ENCODE data around the gene MCC.

The MCC gene

DNA sequence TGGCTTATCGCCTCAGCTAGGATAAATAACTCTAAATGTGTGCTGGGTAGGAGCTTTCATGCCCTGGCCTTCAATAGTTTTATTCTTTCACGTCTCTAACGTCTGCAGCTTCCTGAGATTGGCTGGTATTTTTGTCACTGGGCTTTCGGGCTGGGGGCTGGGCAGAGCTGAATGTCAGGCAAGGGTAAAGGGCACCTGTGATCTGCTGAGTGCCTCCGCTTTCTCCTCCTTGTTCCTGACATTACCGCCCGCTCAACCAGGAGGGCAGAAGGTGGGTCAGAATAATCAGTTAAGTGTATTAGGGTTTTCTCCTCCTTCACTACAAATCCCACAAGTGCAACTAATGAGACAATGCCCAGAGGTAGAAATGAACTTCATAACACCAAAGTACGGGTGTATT is 270.1 kb downstream of the MCC start:
- no peak for DNase-seq (ENCODE audit: low spot score)
- TF ChIP-seq, protein P1, sequence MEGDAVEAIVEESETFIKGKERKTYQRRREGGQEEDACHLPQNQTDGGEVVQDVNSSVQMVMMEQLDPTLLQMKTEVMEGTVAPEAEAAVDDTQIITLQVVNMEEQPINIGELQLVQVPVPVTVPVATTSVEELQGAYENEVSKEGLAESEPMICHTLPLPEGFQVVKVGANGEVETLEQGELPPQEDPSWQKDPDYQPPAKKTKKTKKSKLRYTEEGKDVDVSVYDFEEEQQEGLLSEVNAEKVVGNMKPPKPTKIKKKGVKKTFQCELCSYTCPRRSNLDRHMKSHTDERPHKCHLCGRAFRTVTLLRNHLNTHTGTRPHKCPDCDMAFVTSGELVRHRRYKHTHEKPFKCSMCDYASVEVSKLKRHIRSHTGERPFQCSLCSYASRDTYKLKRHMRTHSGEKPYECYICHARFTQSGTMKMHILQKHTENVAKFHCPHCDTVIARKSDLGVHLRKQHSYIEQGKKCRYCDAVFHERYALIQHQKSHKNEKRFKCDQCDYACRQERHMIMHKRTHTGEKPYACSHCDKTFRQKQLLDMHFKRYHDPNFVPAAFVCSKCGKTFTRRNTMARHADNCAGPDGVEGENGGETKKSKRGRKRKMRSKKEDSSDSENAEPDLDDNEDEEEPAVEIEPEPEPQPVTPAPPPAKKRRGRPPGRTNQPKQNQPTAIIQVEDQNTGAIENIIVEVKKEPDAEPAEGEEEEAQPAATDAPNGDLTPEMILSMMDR (IDR thresholded peaks at IDR 0.05; ENCODE audit: extremely low read depth, missing control alignments): no peak

DNA sequence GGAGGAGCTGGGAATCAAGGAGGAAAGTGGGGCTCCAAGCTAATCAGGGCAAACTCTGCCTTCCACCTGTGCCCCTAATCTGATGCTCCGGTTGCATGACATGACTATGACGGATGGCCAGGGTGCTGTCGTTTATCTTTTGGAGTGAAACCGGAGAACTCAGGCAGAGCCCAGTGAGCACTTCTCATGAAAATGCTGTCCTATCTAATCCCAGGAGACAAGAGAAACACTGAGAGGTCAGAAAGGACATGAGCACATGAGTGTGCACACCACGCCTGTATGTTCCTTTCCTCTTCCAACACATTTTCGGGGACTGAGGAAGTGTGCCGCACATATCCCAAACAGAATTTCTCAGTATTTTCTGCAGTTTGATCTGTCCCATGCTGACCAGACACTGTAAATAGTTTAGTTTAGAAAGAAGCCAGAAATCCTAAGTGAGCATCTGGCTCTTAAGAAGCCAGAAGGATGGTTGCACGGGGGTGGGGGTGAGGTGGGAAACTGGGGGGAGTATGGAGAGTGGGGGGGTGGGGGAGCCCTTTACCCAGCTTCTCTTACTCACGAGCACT is 270.6 kb downstream of the MCC start:
- TF ChIP-seq, protein P1 (IDR thresholded peaks at IDR 0.05; ENCODE audit: extremely low read depth, missing control alignments): no peak

GRCh38 chr5:113216545-113216944 is 271.7 kb downstream of the MCC start:
- DNase-seq (ENCODE audit: low spot score): no peak
- TF ChIP-seq, protein P1 (IDR thresholded peaks at IDR 0.05; ENCODE audit: extremely low read depth, missing control alignments): no peak

More for the DNA sequence above, 270.6 kb downstream of the MCC start:
- no peak for DNase-seq (ENCODE audit: low spot score)

- TF ChIP-seq, protein P1 (IDR thresholded peaks at IDR 0.05; ENCODE audit: extremely low read depth, missing control alignments): no peak
- no peak for DNase-seq (ENCODE audit: low spot score)
These were observed 272.7 kb downstream of the MCC start for GRCh38 chr5:113215401-113216060.

GRCh38 chr5:113214606-113215323 is 273.5 kb downstream of the MCC start:
- no peak for DNase-seq (ENCODE audit: low spot score)
- TF ChIP-seq, protein P1 (IDR thresholded peaks at IDR 0.05; ENCODE audit: extremely low read depth, missing control alignments): no peak

GRCh38 chr5:113213551-113214425 is 274.5 kb downstream of the MCC start:
- DNase-seq (ENCODE audit: low spot score): no peak
- TF ChIP-seq, protein P1 (IDR thresholded peaks at IDR 0.05; ENCODE audit: extremely low read depth, missing control alignments): no peak

Data from GM20000 (cell line).